ENCODE measurements around the gene CPN2. TPM values are rescaled to one million over a fixed set of nuclear protein-coding genes. Genes with fewer than 3 reads are reported as not detected.

CPN2 gene
- total RNA-seq, 2 donors from 2014 or later = 1.3 TPM; not detected in 1

GRCh38 chr3:194298331-194299227, 52.5 kb downstream of the CPN2 start:
- 91% methylated on average over 19 of the region's 19 CpGs for WGBS
- H3K36me3 ChIP-seq = no peaks in the 10 kb centered on the region
- no peak for TF ChIP-seq CTCF (IDR thresholded peaks at IDR 0.05)
- no peak for TF ChIP-seq POLR2AphosphoS5 (IDR thresholded peaks at IDR 0.05)
- TF ChIP-seq POLR2A (IDR thresholded peaks at IDR 0.05) = no peak
- no peaks in the 10 kb centered on the region for H3K27me3 ChIP-seq (replicated peaks; ENCODE audit: insufficient read depth)
- no peaks in the 10 kb centered on the region for H3K9me3 ChIP-seq
- H3K4me3 ChIP-seq = no peak overlapping the region
- no peak overlapping the region for H3K27ac ChIP-seq
- no peak for DNase-seq (ENCODE audit: low spot score)
- H3K4me1 ChIP-seq (replicated peaks) = peaks cover 6% of the 10 kb centered on the region
- intact Hi-C loops (cut with DNase I) = no loop called here

GRCh38 chr3:194296454-194297263, 54.5 kb downstream of the CPN2 start:
- no peaks in the 10 kb centered on the region for H3K27me3 ChIP-seq (replicated peaks; ENCODE audit: insufficient read depth)
- peaks cover 6% of the 10 kb centered on the region for H3K4me1 ChIP-seq (replicated peaks)
- intact Hi-C loops (cut with DNase I) = no loop called here
- H3K27ac ChIP-seq = peak overlapping the region; percentile 56 to 57
- peak; percentile 71 for TF ChIP-seq POLR2AphosphoS5 (IDR thresholded peaks at IDR 0.05)
- TF ChIP-seq CTCF (IDR thresholded peaks at IDR 0.05) = no peak
- no peaks in the 10 kb centered on the region for H3K36me3 ChIP-seq
- H3K9me3 ChIP-seq = no peaks in the 10 kb centered on the region
- DNase-seq (ENCODE audit: low spot score) = peak; percentile 56
- WGBS = 13% methylated on average over 43 of the region's 47 CpGs
- peak overlapping the region; percentile 15 to 33 for H3K4me3 ChIP-seq

GRCh38 chr3:194294895-194295214, 56.3 kb downstream of the CPN2 start:
- Histone ChIP-seq H3K4me1 (replicated peaks) (peaks cover 6% of the 10 kb centered on the region), H3K4me3 (no peak overlapping the region), H3K36me3 (no peaks in the 10 kb centered on the region), H3K9me3 (no peaks in the 10 kb centered on the region), H3K27me3 (replicated peaks; ENCODE audit: insufficient read depth) (no peaks in the 10 kb centered on the region), H3K27ac (no peak overlapping the region)
- 96% methylated on average over 5 of the region's 5 CpGs for WGBS
- intact Hi-C loops (cut with DNase I) = no loop called here
- DNase-seq (ENCODE audit: low spot score) = no peak
- TF ChIP-seq POLR2AphosphoS5 (IDR thresholded peaks at IDR 0.05) (no peak), CTCF (IDR thresholded peaks at IDR 0.05) (no peak), POLR2A (IDR thresholded peaks at IDR 0.05) (no peak)

GRCh38 chr3:194294199-194294894, 56.8 kb downstream of the CPN2 start:
- H3K9me3 ChIP-seq = no peaks in the 10 kb centered on the region
- TF ChIP-seq POLR2AphosphoS5 (IDR thresholded peaks at IDR 0.05) = no peak
- TF ChIP-seq POLR2A (IDR thresholded peaks at IDR 0.05) = no peak
- no peak for TF ChIP-seq CTCF (IDR thresholded peaks at IDR 0.05)
- H3K27ac ChIP-seq = no peak overlapping the region
- intact Hi-C loops (cut with DNase I) = no loop called here
- H3K27me3 ChIP-seq (replicated peaks; ENCODE audit: insufficient read depth) = no peaks in the 10 kb centered on the region
- no peaks in the 10 kb centered on the region for H3K36me3 ChIP-seq
- no peak for DNase-seq (ENCODE audit: low spot score)
- peaks cover 6% of the 10 kb centered on the region for H3K4me1 ChIP-seq (replicated peaks)
- WGBS = 87% methylated on average over 10 of the region's 10 CpGs
- no peak overlapping the region for H3K4me3 ChIP-seq
